Activated CD4-positive, alpha-beta T cell treated with anti-CD3 and anti-CD28 coated beads, Interleukin-2, Interleukin-4, amounts not matched to agents 100 ng/mL and 50 ng/mL, durations not matched to agents 16 hours and 8 hours (primary cell): ENCODE data around the gene GNG13.
"Not testable (repeated sequence)": the region's sequence is repeated elsewhere in the genome, so short reads cannot be mapped to it uniquely, and the experiment has no call there.

ENCODE experiments used
- DNase-seq: peaks from one replicate; pipeline ENCODE4 v3.0.0-alpha.2; 2020; ENCODE audit warnings: low spot score

Gene GNG13

GRCh38 chr16:831571-832413 lies 31.3 kb upstream of the GNG13 start:
- no peak for DNase-seq

GRCh38 chr16:830871-831570 lies 30.5 kb upstream of the GNG13 start:
- no peak for DNase-seq

- DNase-seq, result no peak
These were observed 29.8 kb upstream of the GNG13 start for GRCh38 chr16:830107-830870.

- DNase-seq, result no peak
These were observed 28.4 kb upstream of the GNG13 start for GRCh38 chr16:828891-829290.

GRCh38 chr16:827513-827912 lies 27.0 kb upstream of the GNG13 start:
- no peak for DNase-seq

GRCh38 chr16:825341-826061 lies 25.0 kb upstream of the GNG13 start:
- DNase-seq, result no peak

GRCh38 chr16:824601-825000 lies 24.1 kb upstream of the GNG13 start:
- no peak for DNase-seq

GRCh38 chr16:824194-824593 lies 23.7 kb upstream of the GNG13 start:
- DNase-seq, result no peak

GRCh38 chr16:822909-823297 lies 22.4 kb upstream of the GNG13 start:
- DNase-seq, result no peak

GRCh38 chr16:822174-822908 lies 21.8 kb upstream of the GNG13 start:
- DNase-seq, result no peak

GRCh38 chr16:821751-822150 lies 21.2 kb upstream of the GNG13 start:
- no peak for DNase-seq

- no peak for DNase-seq
These were observed 20.2 kb upstream of the GNG13 start for GRCh38 chr16:820748-821147.

- not testable (repeated sequence) for DNase-seq
These were observed 19.5 kb upstream of the GNG13 start for GRCh38 chr16:820044-820408.

GRCh38 chr16:819336-820043 lies 19.0 kb upstream of the GNG13 start:
- no peak for DNase-seq

- no peak for DNase-seq
These were observed 18.1 kb upstream of the GNG13 start for GRCh38 chr16:818592-818991.

- no peak for DNase-seq
These were observed 17.6 kb upstream of the GNG13 start for GRCh38 chr16:818132-818531.

GRCh38 chr16:817001-817906 lies 16.7 kb upstream of the GNG13 start:
- no peak for DNase-seq

- no peak for DNase-seq
These were observed 15.3 kb upstream of the GNG13 start for GRCh38 chr16:815861-816260.

GRCh38 chr16:814974-815373 lies 14.4 kb upstream of the GNG13 start:
- no peak for DNase-seq

GRCh38 chr16:813916-814412 lies 13.4 kb upstream of the GNG13 start:
- no peak for DNase-seq
